WI38 (cell line): Measurements from ENCODE around the gene GOLGA6L10.
"Not testable (repeated sequence)": the region's sequence is repeated elsewhere in the genome, so short reads cannot be mapped to it uniquely, and the experiment has no call there.

ENCODE experiments used
- H3K4me3 ChIP-seq: 2 replicates; pipeline ENCODE4 v1.5.1; 2011; ENCODE audit warnings: low read depth, mild to moderate bottlenecking, control low read depth, low read length
- CTCF ChIP-seq: IDR thresholded peaks from 2 replicates; pipeline ENCODE4 v1.5.1; 2012; ENCODE audit warnings: low read depth, mild to moderate bottlenecking, control low read depth, low read length

GOLGA6L10 gene

GRCh38 chr15:82332711-82333602, 16.3 kb downstream of the GOLGA6L10 start:
- not testable (repeated sequence) for H3K4me3 ChIP-seq

GRCh38 chr15:82331576-82332304, 17.5 kb downstream of the GOLGA6L10 start:
- H3K4me3 ChIP-seq = not testable (repeated sequence)

GRCh38 chr15:82330921-82331320, 18.4 kb downstream of the GOLGA6L10 start:
- H3K4me3 ChIP-seq = not testable (repeated sequence)

- H3K4me3 ChIP-seq = not testable (repeated sequence)
These were observed 20.2 kb downstream of the GOLGA6L10 start for GRCh38 chr15:82329039-82329438.

- not testable (repeated sequence) for H3K4me3 ChIP-seq
These were observed 21.9 kb downstream of the GOLGA6L10 start for GRCh38 chr15:82327372-82327771.

GRCh38 chr15:82326896-82327295, 22.4 kb downstream of the GOLGA6L10 start:
- not testable (repeated sequence) for H3K4me3 ChIP-seq

- not testable (repeated sequence) for H3K4me3 ChIP-seq
These were observed 23.6 kb downstream of the GOLGA6L10 start for GRCh38 chr15:82325646-82326045.

GRCh38 chr15:82324831-82325230, 24.4 kb downstream of the GOLGA6L10 start:
- H3K4me3 ChIP-seq = not testable (repeated sequence)

GRCh38 chr15:82322488-82322887, 26.8 kb downstream of the GOLGA6L10 start:
- not testable (repeated sequence) for H3K4me3 ChIP-seq

GRCh38 chr15:82320861-82321260, 28.4 kb downstream of the GOLGA6L10 start:
- H3K4me3 ChIP-seq = not testable (repeated sequence)

- H3K4me3 ChIP-seq = not testable (repeated sequence)
These were observed 29.6 kb downstream of the GOLGA6L10 start for GRCh38 chr15:82319522-82320278.

GRCh38 chr15:82318281-82318680, 31.0 kb downstream of the GOLGA6L10 start:
- H3K4me3 ChIP-seq = not testable (repeated sequence)

GRCh38 chr15:82317516-82317915, 31.8 kb downstream of the GOLGA6L10 start:
- H3K4me3 ChIP-seq = not testable (repeated sequence)

- TF ChIP-seq CTCF = no peak
- H3K4me3 ChIP-seq = no peak overlapping the region
These were observed 32.2 kb downstream of the GOLGA6L10 start for GRCh38 chr15:82317091-82317489.

GRCh38 chr15:82316247-82317090, 32.8 kb downstream of the GOLGA6L10 start:
- H3K4me3 ChIP-seq = not testable (repeated sequence)
